Mesendoderm (in vitro differentiated cells): Measurements from ENCODE around the gene LRP1.

ENCODE experiments used
- DNase-seq: peaks from one replicate; pipeline ENCODE4 v3.0.0; 2013
- H2AK5ac ChIP-seq: 2 replicates; pipeline ENCODE4 v1.6.1; 2013; ENCODE audit warnings: low read length, inconsistent platforms
- H2BK120ac ChIP-seq: 2 replicates; pipeline ENCODE4 v1.6.1; 2013; ENCODE audit warnings: low read depth, mild to moderate bottlenecking, low read length, moderate library complexity, mixed read lengths
- H2BK15ac ChIP-seq: replicated peaks from 2 replicates; pipeline ENCODE4 v1.6.1; 2013; ENCODE audit warnings: low read depth, mild to moderate bottlenecking, moderate library complexity
- H2BK5ac ChIP-seq: 2 replicates; pipeline ENCODE4 v1.6.1; 2013; ENCODE audit warnings: low read length, inconsistent platforms
- H3K18ac ChIP-seq: 2 replicates; pipeline ENCODE4 v1.6.1; 2013; ENCODE audit warnings: mild to moderate bottlenecking, low read length, mixed read lengths
- H3K23ac ChIP-seq: one replicate; pipeline ENCODE4 v1.6.1; 2013; ENCODE audit warnings: low read length
- H3K27ac ChIP-seq: 2 replicates; pipeline ENCODE4 v1.5.1; 2013; ENCODE audit warnings: low read depth, mild to moderate bottlenecking, inconsistent platforms, low read length, moderate library complexity
- H3K27me3 ChIP-seq: 2 replicates; pipeline ENCODE4 v1.6.1; 2013; ENCODE audit warnings: low read length, control low read depth, mild to moderate bottlenecking, inconsistent platforms; ENCODE audit not compliant: insufficient read depth, poor library complexity
- H3K36me3 ChIP-seq: 2 replicates; pipeline ENCODE4 v1.6.1; 2013; ENCODE audit warnings: low read length, inconsistent platforms; ENCODE audit not compliant: control insufficient read depth, insufficient read depth
- H3K4ac ChIP-seq: one replicate; pipeline ENCODE4 v1.6.1; 2013; ENCODE audit warnings: low read depth, mild to moderate bottlenecking, low read length, moderate library complexity
- H3K4me1 ChIP-seq: 2 replicates; pipeline ENCODE4 v1.6.1; 2013; ENCODE audit warnings: low read depth, low read length, inconsistent platforms; ENCODE audit not compliant: control insufficient read depth
- H3K4me2 ChIP-seq: 2 replicates; pipeline ENCODE4 v1.6.1; 2013; ENCODE audit warnings: low read length
- H3K4me3 ChIP-seq: 2 replicates; pipeline ENCODE4 v1.5.1; 2013; ENCODE audit warnings: mild to moderate bottlenecking, low read length
- H3K56ac ChIP-seq: one replicate; pipeline ENCODE4 v1.6.1; 2013; ENCODE audit warnings: low read length
- H3K79me1 ChIP-seq: 2 replicates; pipeline ENCODE4 v1.6.1; 2013; ENCODE audit warnings: low read length, inconsistent platforms
- H3K79me2 ChIP-seq: 2 replicates; pipeline ENCODE4 v1.6.1; 2013; ENCODE audit warnings: mild to moderate bottlenecking, low read length; ENCODE audit not compliant: control insufficient read depth, insufficient read depth
- H3K9ac ChIP-seq: 2 replicates; pipeline ENCODE4 v1.6.1; 2013; ENCODE audit warnings: low read length, inconsistent platforms
- H4K5ac ChIP-seq: one replicate; pipeline ENCODE4 v1.6.1; 2013; ENCODE audit warnings: low read length
- H4K8ac ChIP-seq: one replicate; pipeline ENCODE4 v1.6.1; 2013; ENCODE audit warnings: low read depth, mild to moderate bottlenecking, control low read depth, low read length, moderate library complexity
- WGBS: extraction: QIAGEN DNeasy Blood & Tissue Kit; methylation state at CpG from one replicate; pipeline ENCODE4 v1.1.7; 2013; ENCODE audit warnings: low lambda C conversion rate, missing lambda C conversion rate; ENCODE audit not compliant: insufficient coverage; ENCODE audit errors: extremely low coverage; 5-methylcytosine and 5-hydroxymethylcytosine counted together

Gene LRP1

GRCh38 chr12:57195186-57195585 lies 66.9 kb downstream of the LRP1 start:
- H4K5ac ChIP-seq, result no peak overlapping the region
- no peak overlapping the region for H3K4me3 ChIP-seq
- no peaks in the 10 kb centered on the region for H3K27me3 ChIP-seq

DNA sequence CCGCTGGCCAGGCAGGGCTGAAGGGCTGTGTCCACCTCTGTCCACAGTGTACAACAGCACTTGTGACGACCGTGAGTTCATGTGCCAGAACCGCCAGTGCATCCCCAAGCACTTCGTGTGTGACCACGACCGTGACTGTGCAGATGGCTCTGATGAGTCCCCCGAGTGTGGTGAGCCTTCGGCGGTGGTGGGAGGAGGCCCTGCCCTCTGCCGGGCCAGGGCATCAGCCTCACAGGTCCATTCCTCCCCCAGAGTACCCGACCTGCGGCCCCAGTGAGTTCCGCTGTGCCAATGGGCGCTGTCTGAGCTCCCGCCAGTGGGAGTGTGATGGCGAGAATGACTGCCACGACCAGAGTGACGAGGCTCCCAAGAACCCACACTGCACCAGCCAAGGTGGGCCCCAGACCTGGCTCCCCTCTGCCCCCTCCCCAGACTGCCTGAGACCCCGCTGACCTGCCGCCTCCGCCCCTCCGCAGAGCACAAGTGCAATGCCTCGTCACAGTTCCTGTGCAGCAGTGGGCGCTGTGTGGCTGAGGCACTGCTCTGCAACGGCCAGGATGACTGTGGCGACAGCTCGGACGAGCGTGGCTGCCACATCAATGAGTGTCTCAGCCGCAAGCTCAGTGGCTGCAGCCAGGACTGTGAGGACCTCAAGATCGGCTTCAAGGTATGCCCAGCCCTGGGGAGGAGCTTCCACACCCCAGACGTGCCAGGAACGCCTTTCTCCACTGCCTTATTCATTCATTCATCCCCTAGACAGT lies 67.5 kb downstream of the LRP1 start:
- no peak overlapping the region for H4K8ac ChIP-seq
- H3K23ac ChIP-seq, result no peak overlapping the region
- no peak overlapping the region for H3K56ac ChIP-seq
- no peak overlapping the region for H4K5ac ChIP-seq
- no CpG with 5 or more reads among the region's 34 CpGs for WGBS
- H3K79me1 ChIP-seq, result no peaks in the 10 kb centered on the region
- H3K4me3 ChIP-seq, result no peak overlapping the region
- no peak overlapping the region for H2BK120ac ChIP-seq
- no peak overlapping the region for H3K18ac ChIP-seq
- no peak for DNase-seq
- H3K4ac ChIP-seq, result no peak overlapping the region
- H2BK15ac ChIP-seq, result no peak overlapping the region
- no peaks in the 10 kb centered on the region for H3K27me3 ChIP-seq
- no peak overlapping the region for H3K4me2 ChIP-seq
- H3K79me2 ChIP-seq, result no peaks in the 10 kb centered on the region
- no peak overlapping the region for H2AK5ac ChIP-seq
- H3K36me3 ChIP-seq, result peaks cover 37% of the 10 kb centered on the region
- H3K27ac ChIP-seq, result no peak overlapping the region
- H2BK5ac ChIP-seq, result no peak overlapping the region
- no peak overlapping the region for H3K9ac ChIP-seq
- H3K4me1 ChIP-seq, result no peaks in the 10 kb centered on the region

More at GRCh38 chr12:57195186-57195585, 66.9 kb downstream of the LRP1 start:
- Histone ChIP-seq H3K79me1 (no peaks in the 10 kb centered on the region), H3K23ac (no peak overlapping the region), H3K9ac (no peak overlapping the region), H3K56ac (no peak overlapping the region), H2BK5ac (no peak overlapping the region), H3K4me2 (no peak overlapping the region), H3K4ac (no peak overlapping the region), H3K79me2 (no peaks in the 10 kb centered on the region), H2AK5ac (no peak overlapping the region), H4K8ac (no peak overlapping the region), H2BK15ac (no peak overlapping the region), H3K27ac (no peak overlapping the region), H3K36me3 (peaks cover 36% of the 10 kb centered on the region), H3K18ac (no peak overlapping the region), H3K4me1 (no peaks in the 10 kb centered on the region), H2BK120ac (no peak overlapping the region)
- no peak for DNase-seq
- WGBS, result no CpG with 5 or more reads among the region's 19 CpGs

DNA sequence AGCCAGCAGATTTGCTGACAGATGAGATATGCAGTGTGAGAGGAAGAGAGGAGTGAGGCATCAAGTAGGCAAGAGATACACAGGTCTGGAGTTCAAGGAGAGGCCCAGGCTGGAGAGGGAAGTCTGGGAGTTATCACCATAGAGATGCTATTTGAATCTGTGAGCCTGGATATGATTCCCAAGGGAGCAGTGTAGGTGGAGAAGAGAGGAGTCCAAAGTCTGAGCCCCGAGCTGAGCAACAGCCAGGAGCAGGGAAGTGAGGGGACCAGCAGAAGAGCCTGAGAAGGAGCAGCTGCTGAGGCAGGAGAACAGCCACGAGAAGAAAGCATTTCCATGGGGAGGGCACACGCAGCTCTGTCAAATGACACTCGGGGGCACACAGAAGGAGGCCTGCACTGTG lies 68.2 kb downstream of the LRP1 start:
- Histone ChIP-seq H3K23ac (no peak overlapping the region), H3K4me2 (no peak overlapping the region), H3K18ac (no peak overlapping the region), H3K9ac (no peak overlapping the region), H3K27me3 (no peaks in the 10 kb centered on the region), H3K4me3 (no peak overlapping the region), H2BK15ac (no peak overlapping the region), H3K4me1 (no peaks in the 10 kb centered on the region), H3K79me1 (no peaks in the 10 kb centered on the region), H4K5ac (no peak overlapping the region), H2BK120ac (no peak overlapping the region), H3K56ac (no peak overlapping the region), H3K27ac (no peak overlapping the region), H3K4ac (no peak overlapping the region), H4K8ac (no peak overlapping the region), H3K36me3 (peaks cover 36% of the 10 kb centered on the region), H3K79me2 (no peaks in the 10 kb centered on the region), H2AK5ac (no peak overlapping the region), H2BK5ac (no peak overlapping the region)
- WGBS, result no CpG with 5 or more reads among the region's 4 CpGs
- DNase-seq, result no peak

DNA sequence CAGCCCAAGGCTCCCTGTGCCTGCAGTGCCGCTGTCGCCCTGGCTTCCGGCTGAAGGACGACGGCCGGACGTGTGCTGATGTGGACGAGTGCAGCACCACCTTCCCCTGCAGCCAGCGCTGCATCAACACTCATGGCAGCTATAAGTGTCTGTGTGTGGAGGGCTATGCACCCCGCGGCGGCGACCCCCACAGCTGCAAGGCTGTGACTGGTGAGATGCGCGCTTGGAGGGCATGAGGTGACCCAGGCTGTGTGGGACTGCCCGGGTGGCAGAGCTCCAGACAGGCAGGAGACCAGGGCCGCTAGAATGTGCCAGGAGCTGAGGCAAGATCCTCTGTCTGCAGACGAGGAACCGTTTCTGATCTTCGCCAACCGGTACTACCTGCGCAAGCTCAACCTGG lies 68.7 kb downstream of the LRP1 start:
- Histone ChIP-seq H4K5ac (no peak overlapping the region), H3K9ac (no peak overlapping the region), H3K4me1 (no peaks in the 10 kb centered on the region), H3K79me1 (no peaks in the 10 kb centered on the region), H3K36me3 (peaks cover 31% of the 10 kb centered on the region), H3K4ac (no peak overlapping the region), H4K8ac (no peak overlapping the region), H3K27me3 (no peaks in the 10 kb centered on the region), H3K56ac (no peak overlapping the region), H3K4me3 (no peak overlapping the region), H3K27ac (no peak overlapping the region), H2AK5ac (no peak overlapping the region), H2BK15ac (no peak overlapping the region), H3K23ac (no peak overlapping the region), H2BK120ac (no peak overlapping the region), H2BK5ac (no peak overlapping the region), H3K4me2 (no peak overlapping the region), H3K79me2 (no peaks in the 10 kb centered on the region), H3K18ac (no peak overlapping the region)
- no peak for DNase-seq
- WGBS, result no CpG with 5 or more reads among the region's 22 CpGs

- H3K23ac ChIP-seq, result no peak overlapping the region
These were observed 70.0 kb downstream of the LRP1 start for GRCh38 chr12:57198329-57198728.

DNA sequence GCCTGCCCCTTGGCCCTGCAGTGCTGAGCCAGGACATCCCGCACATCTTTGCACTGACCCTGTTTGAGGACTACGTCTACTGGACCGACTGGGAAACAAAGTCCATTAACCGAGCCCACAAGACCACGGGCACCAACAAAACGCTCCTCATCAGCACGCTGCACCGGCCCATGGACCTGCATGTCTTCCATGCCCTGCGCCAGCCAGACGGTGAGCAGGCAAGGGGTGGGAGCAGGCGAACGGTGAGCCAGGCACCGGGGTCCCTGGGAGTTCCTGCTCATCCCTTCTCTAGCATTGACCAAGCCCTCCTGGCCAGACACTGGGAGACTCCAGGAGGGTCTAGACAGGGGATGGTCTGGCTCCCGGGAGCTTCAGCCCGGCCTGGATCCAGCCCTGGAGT lies 70.9 kb downstream of the LRP1 start:
- Histone ChIP-seq H3K4ac (no peak overlapping the region), H2BK120ac (no peak overlapping the region), H3K4me1 (no peaks in the 10 kb centered on the region), H3K79me2 (no peaks in the 10 kb centered on the region), H3K27ac (no peak overlapping the region), H3K4me2 (no peak overlapping the region), H2AK5ac (no peak overlapping the region), H3K36me3 (peaks cover 20% of the 10 kb centered on the region), H3K56ac (no peak overlapping the region), H3K18ac (no peak overlapping the region), H2BK15ac (no peak overlapping the region), H4K5ac (no peak overlapping the region), H3K9ac (no peak overlapping the region), H3K27me3 (no peaks in the 10 kb centered on the region), H3K23ac (no peak overlapping the region), H2BK5ac (no peak overlapping the region), H3K79me1 (no peaks in the 10 kb centered on the region), H3K4me3 (no peak overlapping the region), H4K8ac (no peak overlapping the region)
- DNase-seq, result no peak
- WGBS, result no CpG with 5 or more reads among the region's 15 CpGs

More at GRCh38 chr12:57198329-57198728, 70.0 kb downstream of the LRP1 start:
- H3K4me2 ChIP-seq, result no peak overlapping the region
- no peak overlapping the region for H3K56ac ChIP-seq
- H4K8ac ChIP-seq, result no peak overlapping the region
- H3K36me3 ChIP-seq, result peaks cover 23% of the 10 kb centered on the region
- H2AK5ac ChIP-seq, result no peak overlapping the region
- H3K9ac ChIP-seq, result no peak overlapping the region
- no peak overlapping the region for H3K4ac ChIP-seq
- no peak for DNase-seq
- no peak overlapping the region for H2BK5ac ChIP-seq
- H3K18ac ChIP-seq, result no peak overlapping the region
- no peaks in the 10 kb centered on the region for H3K79me2 ChIP-seq
- H3K4me3 ChIP-seq, result no peak overlapping the region
- no peak overlapping the region for H4K5ac ChIP-seq
- no peak overlapping the region for H2BK120ac ChIP-seq
- H2BK15ac ChIP-seq, result no peak overlapping the region
- H3K4me1 ChIP-seq, result no peaks in the 10 kb centered on the region
- no peak overlapping the region for H3K27ac ChIP-seq
- no peaks in the 10 kb centered on the region for H3K27me3 ChIP-seq
- no peaks in the 10 kb centered on the region for H3K79me1 ChIP-seq
- WGBS, result no CpG with 5 or more reads among the region's 17 CpGs
